Activated CD4-positive, alpha-beta T cell treated with anti-CD3 and anti-CD28 coated beads for 48 hours (primary cell): ENCODE measurements around the gene TMEM101.
"Not testable (repeated sequence)": the region's sequence is repeated elsewhere in the genome, so short reads cannot be mapped to it uniquely, and the experiment has no call there.

ENCODE experiments used
- DNase-seq: peaks from one replicate; pipeline ENCODE4 v3.0.0-alpha.2; 2020

The TMEM101 gene

DNA sequence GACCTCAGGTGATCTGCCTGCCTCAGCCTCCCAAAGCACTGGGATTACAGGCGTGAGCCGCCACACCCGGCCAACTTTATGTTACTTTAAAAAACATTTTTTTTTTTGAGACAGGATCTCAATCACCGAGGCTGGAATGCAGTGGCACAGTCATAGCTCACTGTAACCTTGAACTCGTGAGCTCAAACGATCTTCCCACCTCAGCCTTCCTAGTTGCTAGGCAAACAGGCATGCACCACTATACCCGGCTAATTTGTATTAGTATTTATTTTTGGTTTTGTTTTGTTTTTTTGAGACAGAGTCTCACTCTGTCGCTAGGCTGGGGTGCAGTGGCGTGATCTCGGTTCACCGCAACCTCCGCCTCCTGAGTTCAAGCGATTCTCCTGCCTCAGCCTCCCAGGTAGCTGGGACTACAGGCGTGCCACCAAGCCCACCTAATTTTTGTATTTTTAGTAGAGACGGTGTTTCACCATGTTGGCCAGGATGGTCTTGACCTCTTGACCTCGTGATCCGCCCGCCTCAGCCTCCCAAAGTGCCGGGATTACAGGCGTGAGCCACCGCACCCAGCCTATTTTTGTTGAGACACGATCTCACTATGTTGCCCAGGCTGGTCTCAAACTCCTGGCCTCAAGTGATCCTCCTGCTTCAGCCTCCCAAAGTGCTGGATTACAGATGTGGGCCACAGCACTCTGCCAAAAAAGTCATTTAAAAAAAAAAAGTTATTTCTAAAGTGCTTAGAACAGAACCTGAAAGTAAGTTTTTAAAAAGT is 42.1 kb downstream of the TMEM101 start:
- not testable (repeated sequence) for DNase-seq

GRCh38 chr17:43971436-43971835 is 43.3 kb downstream of the TMEM101 start:
- not testable (repeated sequence) for DNase-seq

DNA sequence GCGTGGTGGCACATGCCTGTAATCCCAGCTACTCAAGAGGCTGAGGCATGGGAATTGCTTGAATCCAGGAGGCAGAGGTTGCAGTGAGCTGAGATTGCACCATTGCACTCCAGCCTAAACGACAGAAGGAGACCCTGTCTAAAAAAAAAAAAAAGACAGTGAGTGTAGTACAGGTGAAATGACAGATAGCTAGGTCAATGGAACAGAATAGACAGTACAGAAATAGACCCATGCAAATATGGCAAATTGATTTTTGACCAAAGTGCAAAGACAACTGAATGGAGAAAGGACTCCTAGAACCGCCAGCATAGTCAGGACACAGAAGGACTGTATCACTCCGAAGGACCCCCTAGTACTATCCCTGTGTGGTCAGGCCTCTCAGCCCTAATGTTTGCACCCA is 44.4 kb downstream of the TMEM101 start:
- DNase-seq, result no peak

GRCh38 chr17:43967251-43967875 is 47.4 kb downstream of the TMEM101 start:
- DNase-seq, result no peak

- DNase-seq, result no peak
Measured at GRCh38 chr17:43966276-43966675, 48.5 kb downstream of the TMEM101 start.

DNA sequence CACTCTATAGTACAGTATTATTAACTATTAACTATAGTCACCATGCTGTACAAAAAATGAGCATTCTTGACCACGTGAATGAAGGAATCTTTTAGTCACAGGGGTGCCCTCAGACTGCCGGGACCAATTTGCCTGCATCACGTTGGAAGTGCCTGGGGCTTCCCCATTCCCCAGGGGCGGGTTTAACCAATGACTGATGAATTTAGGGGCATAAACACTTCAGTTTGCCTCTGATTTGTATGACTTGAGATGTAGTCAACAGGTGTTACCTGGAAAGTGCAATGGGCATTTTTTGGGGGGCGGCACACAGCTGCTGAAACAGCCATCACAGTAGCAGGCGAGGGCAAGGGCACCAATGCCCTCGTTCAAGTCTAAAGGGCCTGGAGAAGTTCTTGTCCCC is 52.3 kb downstream of the TMEM101 start:
- DNase-seq, result no peak

DNA sequence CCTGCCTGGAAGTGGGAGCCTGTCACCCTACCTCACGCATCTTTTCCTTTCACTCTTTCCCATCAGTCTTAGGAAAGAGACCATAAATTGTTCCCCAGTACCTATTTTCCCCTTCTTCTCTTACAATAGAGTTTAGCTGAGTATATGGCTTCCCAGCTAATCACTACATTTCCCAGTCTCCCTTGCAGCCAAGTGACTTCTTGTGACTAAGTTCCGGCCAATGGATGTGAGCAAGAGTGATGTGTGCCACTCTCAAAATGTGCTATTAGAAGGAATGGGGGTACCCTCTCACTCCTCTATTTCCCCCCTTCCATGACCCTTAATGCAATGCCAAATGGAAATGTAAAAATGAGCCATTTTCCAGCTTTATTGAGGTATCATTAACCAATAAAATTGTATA is 52.8 kb downstream of the TMEM101 start:
- no peak for DNase-seq

GRCh38 chr17:43961292-43961691 is 53.5 kb downstream of the TMEM101 start:
- DNase-seq, result not testable (repeated sequence)
